ENCODE measurements around the gene AARS2.
"Not testable (repeated sequence)": the region's sequence is repeated elsewhere in the genome, so short reads cannot be mapped to it uniquely, and the experiment has no call there.

AARS2 gene

GRCh38 chr6:44328203-44328602 is 15.1 kb upstream of the AARS2 start:
- DNase-seq, result not testable (repeated sequence)

DNA sequence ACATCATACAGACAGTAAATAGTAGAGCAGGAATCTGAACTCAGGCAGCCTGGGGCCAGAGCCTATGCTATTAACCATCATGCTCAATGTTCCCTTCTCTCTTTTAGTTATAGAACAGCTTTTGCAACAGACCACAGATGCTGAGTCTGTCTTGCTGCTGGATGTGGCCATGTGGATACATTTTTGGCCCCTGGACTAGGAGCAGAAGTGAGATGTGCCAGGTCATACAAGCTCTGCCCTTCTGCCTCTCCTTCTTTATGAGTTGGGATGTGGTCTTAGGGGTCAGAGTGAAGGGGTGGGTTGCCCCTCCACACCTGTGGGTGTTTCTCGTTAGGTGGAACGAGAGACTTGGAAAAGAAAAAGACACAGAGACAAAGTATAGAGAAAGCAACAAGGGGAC is 14.6 kb upstream of the AARS2 start:
- no peak for DNase-seq

GRCh38 chr6:44327096-44327495 is 13.9 kb upstream of the AARS2 start:
- no peak for DNase-seq

GRCh38 chr6:44321210-44321609 is 8.1 kb upstream of the AARS2 start:
- no peak for DNase-seq

GRCh38 chr6:44317136-44317631 is 4.0 kb upstream of the AARS2 start:
- DNase-seq, result not testable (repeated sequence)

GRCh38 chr6:44316481-44316880 is 3.3 kb upstream of the AARS2 start:
- DNase-seq, result no peak

DNA sequence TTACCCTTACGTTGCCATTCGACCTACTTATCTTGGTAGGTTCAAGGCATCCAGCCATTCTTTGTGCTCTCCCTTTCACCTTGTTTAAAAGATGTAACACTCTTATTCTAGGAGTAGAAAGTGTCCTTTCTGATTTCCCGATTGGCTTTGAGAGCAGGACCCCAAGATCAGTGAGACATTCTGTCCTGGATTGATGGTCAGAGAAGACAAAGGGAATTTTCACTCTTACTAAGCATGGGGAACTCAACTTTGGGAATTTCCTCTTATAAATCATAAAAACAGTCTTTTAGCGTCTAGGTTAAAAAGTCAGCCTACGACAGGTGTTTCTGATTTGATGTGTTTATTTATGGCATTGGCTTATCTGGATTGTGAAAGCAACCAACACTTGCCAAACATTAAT is 2.8 kb upstream of the AARS2 start:
- no peak for DNase-seq

- no peak for DNase-seq
Measured at GRCh38 chr6:44315516-44315915, 2.4 kb upstream of the AARS2 start.

GRCh38 chr6:44314657-44315056 is 1.5 kb upstream of the AARS2 start:
- not testable (repeated sequence) for DNase-seq

DNA sequence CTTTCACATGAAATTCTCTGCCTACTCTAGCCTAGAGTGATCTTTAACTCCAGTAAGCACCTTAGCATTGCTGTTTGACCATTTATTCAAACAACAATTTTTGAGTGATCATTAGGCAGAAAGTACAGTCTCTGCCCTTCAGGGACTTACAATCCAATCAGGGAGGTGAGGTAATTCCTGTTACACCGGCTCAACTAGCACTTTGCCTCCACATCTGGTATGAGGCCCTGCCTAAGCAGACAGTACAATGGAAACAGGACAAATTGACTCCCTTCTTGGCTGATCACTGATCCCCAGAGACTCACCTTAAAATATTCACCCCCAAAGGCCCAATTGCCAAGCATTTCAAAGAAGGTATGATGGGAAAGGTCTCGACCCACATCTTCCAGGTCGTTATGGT is 1.4 kb downstream of the AARS2 start:
- no peak for DNase-seq

- DNase-seq, result no peak
Measured at GRCh38 chr6:44311304-44311703, 1.8 kb downstream of the AARS2 start.

GRCh38 chr6:44310241-44310640 is 2.9 kb downstream of the AARS2 start:
- no peak for DNase-seq

DNA sequence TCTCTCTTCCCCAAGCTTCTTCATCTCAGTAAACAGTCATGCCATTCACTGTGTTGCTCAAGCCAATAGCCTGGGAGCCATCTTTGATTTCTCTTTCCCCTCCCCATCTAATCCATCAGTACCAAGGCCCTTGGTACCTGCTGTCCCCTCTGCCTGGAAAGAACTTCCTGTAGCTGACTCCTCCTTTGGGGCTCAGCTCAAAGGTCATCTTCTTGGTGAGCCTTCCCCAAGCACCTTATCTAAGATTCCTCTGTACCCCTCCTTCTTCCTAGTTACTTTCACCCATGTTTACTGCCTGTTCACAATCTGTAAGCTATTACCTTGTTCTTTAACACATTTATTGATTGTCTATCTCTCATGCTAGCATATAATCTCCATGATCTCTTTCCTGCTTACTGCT is 3.5 kb downstream of the AARS2 start:
- no peak for DNase-seq

DNA sequence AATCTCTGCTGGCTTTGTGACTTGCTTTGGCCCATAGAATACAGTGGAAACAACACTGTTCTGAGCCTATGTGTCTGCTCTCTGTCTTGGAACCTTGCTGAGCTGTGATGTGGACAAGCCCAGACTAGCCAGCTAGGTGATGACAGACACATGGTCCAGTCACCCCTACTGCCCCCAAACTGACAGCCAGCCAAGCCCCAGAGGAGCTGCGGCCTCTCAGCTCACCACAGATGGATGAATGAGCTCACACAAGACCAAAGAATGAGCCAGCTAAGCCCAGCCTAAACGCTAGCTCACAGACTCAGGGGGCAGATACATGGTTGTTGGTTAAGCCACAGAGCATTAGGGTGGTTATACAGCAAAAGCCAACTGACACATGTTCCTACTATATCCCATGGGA is 4.1 kb downstream of the AARS2 start:
- no peak for DNase-seq

- no peak for DNase-seq
Measured at GRCh38 chr6:44307217-44307616, 5.9 kb downstream of the AARS2 start.

- DNase-seq, result no peak
Measured at GRCh38 chr6:44306710-44307109, 6.4 kb downstream of the AARS2 start.

GRCh38 chr6:44305200-44305725 is 7.9 kb downstream of the AARS2 start:
- DNase-seq, result no peak

GRCh38 chr6:44304282-44305199 is 8.6 kb downstream of the AARS2 start:
- DNase-seq, result no peak

DNA sequence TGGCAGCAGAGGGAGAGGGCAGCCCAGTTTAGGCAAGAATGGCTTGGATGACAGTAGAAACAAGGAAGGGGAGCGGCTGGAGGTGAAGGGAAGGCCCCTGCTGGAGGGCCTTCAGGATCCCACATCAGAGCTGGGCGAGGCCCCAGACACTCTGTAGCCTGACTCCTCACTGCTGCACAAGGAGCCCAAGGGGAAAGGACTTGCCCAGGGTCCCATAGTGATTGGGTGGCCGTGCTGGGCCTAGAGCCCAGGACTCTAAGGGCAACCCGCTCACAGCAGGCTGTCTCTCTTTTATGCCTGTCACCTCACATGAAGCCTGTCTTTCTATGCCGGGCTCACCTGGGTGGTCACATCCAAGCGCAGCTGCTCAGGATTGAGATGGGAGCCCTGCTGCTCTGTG is 9.3 kb downstream of the AARS2 start:
- DNase-seq, result no peak

DNA sequence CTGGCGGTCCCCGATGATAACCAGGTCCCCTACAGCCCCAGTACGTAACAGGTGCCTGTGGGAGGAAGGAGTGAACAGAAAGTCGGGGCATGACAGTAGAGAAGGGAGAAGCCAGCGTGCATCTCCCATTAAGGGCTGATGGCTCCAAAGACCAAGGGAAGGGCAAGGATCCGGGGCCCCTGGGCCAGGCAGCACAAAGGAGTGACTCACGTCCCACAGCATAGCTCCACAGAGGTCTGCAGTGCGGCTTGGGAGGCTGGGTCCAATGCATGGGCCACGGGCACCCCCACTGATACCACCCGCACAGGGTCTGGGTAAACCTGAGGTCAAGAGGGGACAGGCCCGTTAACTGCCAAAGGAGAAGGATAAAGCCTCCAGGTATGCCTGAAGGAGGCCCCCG is 10.3 kb downstream of the AARS2 start:
- DNase-seq, result no peak

DNA sequence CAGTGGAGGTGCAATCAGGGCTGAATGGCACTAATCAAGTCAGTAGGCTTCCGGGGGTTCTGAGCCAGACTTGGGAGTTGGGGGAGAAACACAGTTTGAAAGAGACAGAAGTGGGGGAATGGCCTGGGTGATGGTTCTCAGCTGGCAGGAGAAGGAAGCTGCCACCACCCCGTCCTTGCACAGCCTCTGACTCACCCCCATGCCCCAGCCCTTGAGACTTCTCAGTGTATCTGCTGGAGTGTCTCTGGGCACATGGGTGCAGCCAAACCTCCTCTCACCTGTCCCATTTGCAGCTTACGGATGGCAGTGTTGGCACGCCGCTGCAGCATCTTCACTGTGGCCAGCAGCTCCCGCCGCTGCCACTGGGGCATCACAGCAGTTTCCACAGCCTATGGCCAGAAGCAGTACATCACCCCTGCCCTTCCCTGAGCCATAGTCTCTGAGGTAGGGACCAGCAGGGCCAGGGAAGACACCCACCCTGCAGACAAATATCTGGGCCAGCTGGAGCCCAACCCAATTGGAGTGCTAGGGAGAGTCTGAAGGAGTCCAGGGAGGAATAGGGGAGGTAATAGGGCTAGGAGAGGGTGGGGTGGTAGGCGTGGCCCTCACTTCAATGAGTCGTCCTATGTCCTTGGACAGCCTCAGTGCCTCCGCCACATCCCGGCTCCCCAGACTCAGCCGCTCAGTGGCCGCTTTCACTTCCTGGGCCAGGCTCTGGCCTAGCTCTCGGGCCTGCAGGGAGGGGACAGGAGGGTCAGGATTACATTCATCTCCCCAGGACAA is 11.2 kb downstream of the AARS2 start:
- DNase-seq, result no peak

DNA sequence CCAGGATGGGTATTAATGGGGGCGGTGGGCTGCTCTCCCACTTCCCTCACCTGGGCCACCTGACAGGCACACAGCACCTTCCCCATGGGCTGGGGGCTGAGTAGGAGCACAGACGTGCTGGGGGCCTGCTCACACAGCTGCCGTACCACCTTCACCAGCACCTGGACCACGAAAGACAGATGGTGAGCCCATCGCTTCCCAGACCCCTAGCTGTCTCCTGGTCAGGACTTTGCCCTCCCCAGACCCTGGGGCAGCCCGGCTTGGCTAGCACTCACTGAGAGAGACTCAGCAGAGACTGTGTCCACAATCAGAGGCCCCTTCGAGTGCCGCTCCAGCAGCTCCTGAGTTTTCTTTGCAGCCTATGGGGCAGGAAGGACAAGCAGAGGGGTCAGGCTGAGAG is 12.0 kb downstream of the AARS2 start:
- DNase-seq, result no peak

DNA sequence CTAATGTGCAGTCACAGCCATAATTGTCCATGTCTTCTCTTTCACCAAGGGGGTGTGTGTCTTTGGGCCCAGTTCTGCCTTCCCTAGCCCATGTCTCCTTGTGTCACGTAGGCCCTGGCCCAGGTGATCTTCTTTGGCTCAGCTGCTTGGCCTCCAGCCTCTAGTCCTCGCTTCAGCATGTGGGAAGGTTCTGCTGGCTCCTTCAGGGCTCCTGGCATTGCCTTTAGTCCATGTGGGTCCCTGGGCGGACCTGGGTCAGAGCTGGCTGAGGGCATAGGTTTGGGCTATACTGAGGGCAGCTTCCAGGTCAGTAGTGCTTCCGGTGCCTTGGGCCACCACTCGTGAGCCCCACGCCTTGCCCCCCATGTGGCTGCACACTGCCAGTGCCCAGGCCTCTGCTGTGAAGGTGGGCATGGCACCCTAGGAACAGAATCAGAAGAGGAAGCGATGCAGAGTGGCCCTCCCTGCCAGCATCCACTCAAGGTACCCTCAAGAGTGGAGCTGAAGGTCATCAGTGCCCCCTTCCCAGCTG is 12.8 kb downstream of the AARS2 start:
- no peak for DNase-seq

Measured in GF-D8 (cell line).